LNCAP (cell line): ENCODE measurements around the gene PTDSS2.

ENCODE experiments used
- TF ChIP-seq, protein P1 (sequence below): fragments of 450-650 bp; IDR thresholded peaks from 2 replicates; pipeline ENCODE4 v1.5.1; 2017; ENCODE audit warnings: mild to moderate bottlenecking

The PTDSS2 gene

DNA sequence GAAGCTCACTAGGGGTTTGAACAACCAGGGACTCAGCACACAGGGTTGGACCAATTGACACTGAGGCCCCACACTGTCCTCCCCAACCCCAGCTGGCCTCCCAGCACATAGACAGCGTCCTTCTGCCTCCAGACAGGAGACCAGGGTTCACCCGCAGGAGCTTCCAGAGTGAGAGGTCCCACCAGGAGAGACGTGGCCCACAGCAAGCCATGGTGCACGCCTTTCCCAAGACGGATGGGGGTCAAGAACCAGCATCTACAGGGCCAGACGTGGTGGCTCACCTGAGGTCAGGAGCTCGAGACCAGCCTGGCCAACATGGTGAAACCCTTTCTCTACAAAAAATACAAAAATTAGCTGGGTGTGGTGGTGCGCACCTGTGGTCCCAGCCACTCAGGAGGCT lies 23.2 kb upstream of the PTDSS2 start:
- TF ChIP-seq, protein P1, sequence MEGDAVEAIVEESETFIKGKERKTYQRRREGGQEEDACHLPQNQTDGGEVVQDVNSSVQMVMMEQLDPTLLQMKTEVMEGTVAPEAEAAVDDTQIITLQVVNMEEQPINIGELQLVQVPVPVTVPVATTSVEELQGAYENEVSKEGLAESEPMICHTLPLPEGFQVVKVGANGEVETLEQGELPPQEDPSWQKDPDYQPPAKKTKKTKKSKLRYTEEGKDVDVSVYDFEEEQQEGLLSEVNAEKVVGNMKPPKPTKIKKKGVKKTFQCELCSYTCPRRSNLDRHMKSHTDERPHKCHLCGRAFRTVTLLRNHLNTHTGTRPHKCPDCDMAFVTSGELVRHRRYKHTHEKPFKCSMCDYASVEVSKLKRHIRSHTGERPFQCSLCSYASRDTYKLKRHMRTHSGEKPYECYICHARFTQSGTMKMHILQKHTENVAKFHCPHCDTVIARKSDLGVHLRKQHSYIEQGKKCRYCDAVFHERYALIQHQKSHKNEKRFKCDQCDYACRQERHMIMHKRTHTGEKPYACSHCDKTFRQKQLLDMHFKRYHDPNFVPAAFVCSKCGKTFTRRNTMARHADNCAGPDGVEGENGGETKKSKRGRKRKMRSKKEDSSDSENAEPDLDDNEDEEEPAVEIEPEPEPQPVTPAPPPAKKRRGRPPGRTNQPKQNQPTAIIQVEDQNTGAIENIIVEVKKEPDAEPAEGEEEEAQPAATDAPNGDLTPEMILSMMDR = no peak

DNA sequence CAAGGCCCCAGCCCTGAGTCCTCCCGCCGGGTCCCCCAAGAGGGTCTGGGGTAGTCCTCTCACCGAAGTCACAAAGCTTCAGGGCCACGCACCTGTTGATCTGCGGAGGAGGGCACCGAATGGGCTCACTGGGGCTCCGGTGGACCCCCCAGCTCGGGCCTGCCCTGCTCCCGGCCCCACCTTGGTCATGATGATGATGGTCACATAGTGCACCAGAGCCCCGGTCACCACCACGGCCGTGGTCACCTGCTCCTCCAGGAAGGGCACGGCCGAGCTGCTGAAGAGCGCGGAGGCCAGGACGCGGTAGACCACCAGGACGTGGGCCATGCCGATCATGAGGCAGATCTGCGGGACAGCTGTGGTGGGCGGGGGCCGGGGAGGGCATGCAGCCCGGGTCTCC lies 21.8 kb upstream of the PTDSS2 start:
- TF ChIP-seq, protein P1 = no peak

DNA sequence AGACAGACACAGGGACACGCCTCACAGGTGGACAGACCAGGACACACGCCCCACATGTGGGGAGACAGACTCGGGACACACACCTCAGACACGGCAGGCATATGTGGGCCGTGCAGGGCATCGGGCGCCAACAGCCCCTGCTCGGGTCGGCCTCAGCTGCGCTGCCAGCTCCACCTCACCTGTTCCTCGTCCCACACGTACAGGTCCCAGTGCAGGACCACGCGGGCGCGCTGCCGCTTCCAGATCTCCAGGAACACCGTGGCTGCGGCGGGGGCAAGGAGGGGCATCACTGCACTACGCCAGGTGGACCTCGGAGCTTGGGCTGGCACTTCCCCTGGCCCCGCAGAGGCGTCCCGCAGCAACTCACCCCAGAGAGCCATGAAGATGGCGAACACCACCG lies 20.7 kb upstream of the PTDSS2 start:
- TF ChIP-seq, protein P1 = no peak

DNA sequence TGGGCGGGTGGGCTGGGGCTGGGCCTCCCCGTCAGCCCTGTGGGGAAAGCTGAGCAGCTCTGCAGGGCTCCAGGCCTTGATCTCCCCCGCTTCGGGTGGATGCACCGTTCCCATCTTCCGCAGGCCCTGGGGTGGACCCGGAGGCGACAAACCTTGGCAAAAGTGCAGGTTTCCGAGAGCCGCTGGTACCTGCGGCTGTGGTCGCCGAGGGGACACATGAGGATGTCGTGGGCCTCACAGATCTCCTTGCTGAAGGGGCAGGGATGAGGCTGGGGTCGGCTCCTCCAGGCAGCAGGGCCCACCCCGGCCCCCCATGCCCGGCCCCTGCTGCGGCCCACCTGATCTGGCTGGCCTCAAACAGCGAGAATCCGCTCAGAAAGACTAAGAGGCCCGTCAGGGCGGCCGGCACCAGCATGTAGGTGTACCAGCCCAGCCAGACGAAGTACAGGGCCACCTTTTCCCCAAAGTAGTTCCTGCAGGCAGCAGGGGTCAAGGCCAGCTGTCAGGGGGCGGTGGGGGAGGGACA lies 20.1 kb upstream of the PTDSS2 start:
- TF ChIP-seq, protein P1 = no peak

DNA sequence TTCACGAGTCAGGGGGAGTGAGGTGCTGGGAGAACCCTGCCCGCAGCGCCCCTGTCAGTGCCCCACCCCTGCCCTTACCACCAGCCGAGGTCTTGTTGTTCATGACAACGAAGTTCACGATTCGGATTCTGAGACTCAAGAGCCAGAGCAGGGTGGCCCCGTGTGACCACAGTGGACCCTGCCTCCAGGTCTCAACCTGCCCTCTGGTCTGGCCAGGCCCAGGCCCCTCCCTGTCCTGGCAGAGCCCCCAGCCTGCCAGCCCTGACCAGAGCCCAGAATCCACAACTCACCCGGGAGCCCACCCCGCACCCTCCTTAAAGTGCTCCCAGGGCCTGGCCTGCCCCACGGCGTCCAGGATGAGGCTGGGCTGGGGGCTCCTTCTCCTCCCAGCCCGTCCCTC lies 18.2 kb upstream of the PTDSS2 start:
- TF ChIP-seq, protein P1 = no peak

DNA sequence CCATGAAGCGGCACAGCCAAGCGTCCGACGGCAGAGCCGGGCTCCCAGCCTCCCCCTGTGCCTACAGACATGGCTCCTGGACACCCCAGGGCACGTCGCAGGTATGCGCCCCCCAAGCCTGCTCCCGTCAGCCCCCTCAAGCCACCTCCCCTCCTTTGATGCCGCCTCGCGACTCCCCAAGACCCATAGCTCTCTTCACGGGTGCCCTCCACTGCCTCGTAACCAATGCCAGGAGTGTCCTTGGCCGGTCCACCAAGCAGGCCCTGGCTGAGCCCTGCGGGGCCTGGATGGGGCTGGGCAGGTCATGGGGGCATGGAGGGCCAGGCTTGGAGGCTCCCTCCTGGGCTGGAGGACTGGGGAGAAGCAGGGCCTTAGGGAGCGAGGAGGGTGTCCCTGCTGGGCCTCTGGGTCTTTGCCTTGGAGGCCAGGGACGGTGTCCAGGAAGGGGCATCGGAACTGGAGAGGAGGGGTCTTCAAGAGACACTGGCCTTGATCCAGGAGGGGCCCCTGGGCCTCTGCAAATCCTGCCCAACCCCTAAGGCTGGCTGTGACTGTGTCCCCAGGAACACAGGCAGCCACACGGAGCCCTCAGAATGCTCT lies 17.5 kb upstream of the PTDSS2 start:
- TF ChIP-seq, protein P1 = no peak

DNA sequence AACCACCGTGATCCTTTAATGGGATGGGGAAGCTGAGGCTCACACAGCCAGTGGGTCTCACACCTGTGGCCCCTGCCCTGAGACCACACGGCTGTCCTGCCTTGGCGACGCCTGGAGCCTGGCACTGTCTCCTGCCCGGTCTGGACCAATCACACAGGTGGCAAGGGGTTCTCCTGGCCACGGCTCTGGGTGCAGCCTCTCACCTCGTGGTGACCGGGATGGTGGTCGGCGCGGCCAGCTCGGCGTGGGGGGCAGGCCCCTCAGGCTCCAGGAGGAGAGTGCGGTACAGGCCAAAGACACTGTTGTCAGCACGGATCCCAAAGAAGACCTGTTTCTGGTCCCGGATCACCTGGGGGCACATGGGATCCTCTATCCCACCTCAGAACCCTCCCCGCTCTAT lies 17.0 kb upstream of the PTDSS2 start:
- TF ChIP-seq, protein P1 = no peak

DNA sequence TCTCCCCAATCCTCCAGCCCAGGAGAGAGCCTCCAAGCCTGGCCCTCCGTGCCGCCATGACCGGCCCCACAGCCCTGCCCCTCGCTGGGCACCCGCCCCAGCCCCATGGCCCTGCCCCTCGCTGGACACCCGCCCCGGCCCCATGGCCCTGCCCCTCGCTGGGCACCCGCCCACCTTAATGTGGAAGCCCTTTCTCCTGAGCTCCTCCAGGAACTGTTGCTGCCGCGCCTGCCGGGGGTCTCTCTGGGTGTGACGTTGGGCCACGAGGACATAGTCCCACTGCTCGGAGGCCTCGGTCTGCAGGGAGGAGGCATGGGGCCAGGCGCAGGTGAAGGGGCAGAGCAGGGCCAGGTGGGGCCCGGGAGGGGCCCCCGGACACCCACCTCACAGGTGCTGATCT lies 16.4 kb upstream of the PTDSS2 start:
- TF ChIP-seq, protein P1 = no peak
